Measurements from ENCODE around the gene NEUROD2. TPM values are rescaled to one million over a fixed set of nuclear protein-coding genes. Genes with fewer than 3 reads are reported as not detected.

Gene NEUROD2
- total and polyA plus RNA-seq, 2 of the 13 experiments (the other 11 are each of a cell fraction or from before 2014, with no cell fraction given) = not detected

DNA sequence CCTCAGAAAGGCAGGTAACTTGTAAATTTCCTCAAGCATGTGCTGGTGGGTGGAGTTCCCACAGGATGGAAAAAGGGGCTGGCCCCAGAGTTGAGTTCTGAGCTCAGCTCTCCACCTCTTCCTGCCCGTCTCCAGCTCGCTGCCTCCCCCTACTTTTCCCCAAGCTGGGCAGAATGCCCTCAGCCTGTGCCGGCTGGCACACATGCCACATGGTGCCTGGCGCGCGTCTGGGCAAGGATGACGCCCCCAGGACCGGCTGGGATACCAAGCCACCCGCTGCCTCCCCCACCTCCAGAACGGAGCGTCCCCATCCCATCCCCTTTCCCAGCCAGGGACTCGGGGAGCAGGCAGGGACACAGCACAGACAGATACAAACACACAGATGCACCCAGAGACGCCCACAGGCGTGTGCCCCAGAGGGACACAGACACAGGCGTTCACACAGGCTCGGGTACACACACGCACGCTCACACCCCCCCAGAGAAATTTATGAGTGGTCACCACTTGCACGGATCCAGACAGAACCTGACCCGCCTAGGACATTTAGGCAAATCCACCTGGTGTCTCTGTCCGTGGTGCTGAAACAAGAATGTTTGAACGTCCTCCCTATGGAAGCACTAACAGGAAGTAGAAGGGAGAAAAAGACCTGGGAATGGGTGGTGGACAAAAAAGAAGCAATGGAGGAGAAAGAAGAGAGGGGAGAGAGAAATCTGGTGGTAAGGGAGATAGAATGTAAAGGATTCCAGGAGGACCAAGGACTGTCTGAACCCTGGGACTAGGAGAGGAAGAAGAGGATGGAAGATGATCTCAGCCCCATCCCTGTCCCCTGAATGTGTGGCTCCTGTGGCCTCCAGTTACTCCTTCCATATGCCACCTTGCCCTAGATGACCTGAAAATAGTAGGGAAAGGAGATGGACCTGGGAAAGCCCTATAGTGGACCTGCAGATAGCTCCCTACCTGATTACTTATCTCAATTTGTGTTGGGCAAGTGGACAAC, 15.5 kb downstream of the NEUROD2 start (continued):
- TF ChIP-seq, protein P1, sequence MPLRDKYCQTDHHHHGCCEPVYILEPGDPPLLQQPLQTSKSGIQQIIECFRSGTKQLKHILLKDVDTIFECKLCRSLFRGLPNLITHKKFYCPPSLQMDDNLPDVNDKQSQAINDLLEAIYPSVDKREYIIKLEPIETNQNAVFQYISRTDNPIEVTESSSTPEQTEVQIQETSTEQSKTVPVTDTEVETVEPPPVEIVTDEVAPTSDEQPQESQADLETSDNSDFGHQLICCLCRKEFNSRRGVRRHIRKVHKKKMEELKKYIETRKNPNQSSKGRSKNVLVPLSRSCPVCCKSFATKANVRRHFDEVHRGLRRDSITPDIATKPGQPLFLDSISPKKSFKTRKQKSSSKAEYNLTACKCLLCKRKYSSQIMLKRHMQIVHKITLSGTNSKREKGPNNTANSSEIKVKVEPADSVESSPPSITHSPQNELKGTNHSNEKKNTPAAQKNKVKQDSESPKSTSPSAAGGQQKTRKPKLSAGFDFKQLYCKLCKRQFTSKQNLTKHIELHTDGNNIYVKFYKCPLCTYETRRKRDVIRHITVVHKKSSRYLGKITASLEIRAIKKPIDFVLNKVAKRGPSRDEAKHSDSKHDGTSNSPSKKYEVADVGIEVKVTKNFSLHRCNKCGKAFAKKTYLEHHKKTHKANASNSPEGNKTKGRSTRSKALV (CRISPR knock-in tag; IDR thresholded peaks at IDR 0.05) = peak; percentile 52; the same call in 1 of the 2 replicates
- TF ChIP-seq RFX3 (CRISPR knock-in tag; IDR thresholded peaks at IDR 0.05) (peak; percentile 15; the same call in 1 of the 2 replicates), CHCHD3 (CRISPR knock-in tag; IDR thresholded peaks at IDR 0.05) (no peak), PHF5A (CRISPR knock-in tag; IDR thresholded peaks at IDR 0.05; ENCODE audit: low read depth, unreplicated experiment) (no peak), IRX3 (CRISPR knock-in tag; IDR thresholded peaks at IDR 0.05; ENCODE audit: borderline replicate concordance, low read depth) (no peak), RAD51 (IDR thresholded peaks at IDR 0.05; ENCODE audit: borderline replicate concordance) (no peak), ZSCAN25 (CRISPR knock-in tag; IDR thresholded peaks at IDR 0.05) (0 out of 2 replicates have a peak, but pooled peaks have one; percentile 24), ATF7 (IDR thresholded peaks at IDR 0.05) (no peak), ATF7 (CRISPR knock-in tag; IDR thresholded peaks at IDR 0.05) (no peak), ZEB1 (IDR thresholded peaks at IDR 0.05; ENCODE audit: insufficient replicate concordance, low read depth) (no peak), SRSF9 (IDR thresholded peaks at IDR 0.05; ENCODE audit: borderline replicate concordance, insufficient read depth, low read depth, low read length, poor library complexity, severe bottlenecking) (no peak), EEA1 (CRISPR knock-in tag; IDR thresholded peaks at IDR 0.05; ENCODE audit: borderline replicate concordance) (0 out of 2 replicates have a peak, but pooled peaks have one; percentile 24), ZNF878 (CRISPR knock-in tag; IDR thresholded peaks at IDR 0.05) (peak; percentile 41; the same call in 1 of the 2 replicates), ZFP62 (CRISPR knock-in tag; IDR thresholded peaks at IDR 0.05) (no peak), JUND (CRISPR knock-in tag; IDR thresholded peaks at IDR 0.05) (0 out of 2 replicates have a peak, but pooled peaks have one; percentile 22)
- TF ChIP-seq, protein P2, sequence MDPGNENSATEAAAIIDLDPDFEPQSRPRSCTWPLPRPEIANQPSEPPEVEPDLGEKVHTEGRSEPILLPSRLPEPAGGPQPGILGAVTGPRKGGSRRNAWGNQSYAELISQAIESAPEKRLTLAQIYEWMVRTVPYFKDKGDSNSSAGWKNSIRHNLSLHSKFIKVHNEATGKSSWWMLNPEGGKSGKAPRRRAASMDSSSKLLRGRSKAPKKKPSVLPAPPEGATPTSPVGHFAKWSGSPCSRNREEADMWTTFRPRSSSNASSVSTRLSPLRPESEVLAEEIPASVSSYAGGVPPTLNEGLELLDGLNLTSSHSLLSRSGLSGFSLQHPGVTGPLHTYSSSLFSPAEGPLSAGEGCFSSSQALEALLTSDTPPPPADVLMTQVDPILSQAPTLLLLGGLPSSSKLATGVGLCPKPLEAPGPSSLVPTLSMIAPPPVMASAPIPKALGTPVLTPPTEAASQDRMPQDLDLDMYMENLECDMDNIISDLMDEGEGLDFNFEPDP (CRISPR knock-in tag; conservative IDR thresholded peaks at IDR 0.05) = no peak
- TF ChIP-seq, protein P3, sequence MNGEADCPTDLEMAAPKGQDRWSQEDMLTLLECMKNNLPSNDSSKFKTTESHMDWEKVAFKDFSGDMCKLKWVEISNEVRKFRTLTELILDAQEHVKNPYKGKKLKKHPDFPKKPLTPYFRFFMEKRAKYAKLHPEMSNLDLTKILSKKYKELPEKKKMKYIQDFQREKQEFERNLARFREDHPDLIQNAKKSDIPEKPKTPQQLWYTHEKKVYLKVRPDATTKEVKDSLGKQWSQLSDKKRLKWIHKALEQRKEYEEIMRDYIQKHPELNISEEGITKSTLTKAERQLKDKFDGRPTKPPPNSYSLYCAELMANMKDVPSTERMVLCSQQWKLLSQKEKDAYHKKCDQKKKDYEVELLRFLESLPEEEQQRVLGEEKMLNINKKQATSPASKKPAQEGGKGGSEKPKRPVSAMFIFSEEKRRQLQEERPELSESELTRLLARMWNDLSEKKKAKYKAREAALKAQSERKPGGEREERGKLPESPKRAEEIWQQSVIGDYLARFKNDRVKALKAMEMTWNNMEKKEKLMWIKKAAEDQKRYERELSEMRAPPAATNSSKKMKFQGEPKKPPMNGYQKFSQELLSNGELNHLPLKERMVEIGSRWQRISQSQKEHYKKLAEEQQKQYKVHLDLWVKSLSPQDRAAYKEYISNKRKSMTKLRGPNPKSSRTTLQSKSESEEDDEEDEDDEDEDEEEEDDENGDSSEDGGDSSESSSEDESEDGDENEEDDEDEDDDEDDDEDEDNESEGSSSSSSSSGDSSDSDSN (CRISPR knock-in tag; IDR thresholded peaks at IDR 0.05) = no peak
- TF ChIP-seq, protein P4, sequence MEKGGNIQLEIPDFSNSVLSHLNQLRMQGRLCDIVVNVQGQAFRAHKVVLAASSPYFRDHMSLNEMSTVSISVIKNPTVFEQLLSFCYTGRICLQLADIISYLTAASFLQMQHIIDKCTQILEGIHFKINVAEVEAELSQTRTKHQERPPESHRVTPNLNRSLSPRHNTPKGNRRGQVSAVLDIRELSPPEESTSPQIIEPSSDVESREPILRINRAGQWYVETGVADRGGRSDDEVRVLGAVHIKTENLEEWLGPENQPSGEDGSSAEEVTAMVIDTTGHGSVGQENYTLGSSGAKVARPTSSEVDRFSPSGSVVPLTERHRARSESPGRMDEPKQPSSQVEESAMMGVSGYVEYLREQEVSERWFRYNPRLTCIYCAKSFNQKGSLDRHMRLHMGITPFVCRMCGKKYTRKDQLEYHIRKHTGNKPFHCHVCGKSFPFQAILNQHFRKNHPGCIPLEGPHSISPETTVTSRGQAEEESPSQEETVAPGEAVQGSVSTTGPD (CRISPR knock-in tag; IDR thresholded peaks at IDR 0.05) = no peak
- TF ChIP-seq, protein P5, sequence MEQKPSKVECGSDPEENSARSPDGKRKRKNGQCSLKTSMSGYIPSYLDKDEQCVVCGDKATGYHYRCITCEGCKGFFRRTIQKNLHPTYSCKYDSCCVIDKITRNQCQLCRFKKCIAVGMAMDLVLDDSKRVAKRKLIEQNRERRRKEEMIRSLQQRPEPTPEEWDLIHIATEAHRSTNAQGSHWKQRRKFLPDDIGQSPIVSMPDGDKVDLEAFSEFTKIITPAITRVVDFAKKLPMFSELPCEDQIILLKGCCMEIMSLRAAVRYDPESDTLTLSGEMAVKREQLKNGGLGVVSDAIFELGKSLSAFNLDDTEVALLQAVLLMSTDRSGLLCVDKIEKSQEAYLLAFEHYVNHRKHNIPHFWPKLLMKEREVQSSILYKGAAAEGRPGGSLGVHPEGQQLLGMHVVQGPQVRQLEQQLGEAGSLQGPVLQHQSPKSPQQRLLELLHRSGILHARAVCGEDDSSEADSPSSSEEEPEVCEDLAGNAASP (CRISPR knock-in tag; IDR thresholded peaks at IDR 0.05; ENCODE audit: borderline replicate concordance) = peak; percentile 54; the same call in 1 of the 2 replicates

Measured in HepG2 (cell line).